ENCODE results near the gene DMD.

DMD gene

GRCh38 chrX:31436424-31436823 is 1774.9 kb downstream of the DMD start:
- H3K4me3 ChIP-seq (ENCODE audit: low read depth, low read length): no peak overlapping the region
- no peak for TF ChIP-seq CTCF (IDR thresholded peaks at IDR 0.05; ENCODE audit: borderline replicate concordance, insufficient read depth, low read depth, low read length)

- TF ChIP-seq CTCF (IDR thresholded peaks at IDR 0.05; ENCODE audit: borderline replicate concordance, insufficient read depth, low read depth, low read length): no peak
- no peak overlapping the region for H3K4me3 ChIP-seq (ENCODE audit: low read depth, low read length)
Observed at GRCh38 chrX:31435592-31435991, 1775.8 kb downstream of the DMD start.

- no peak overlapping the region for H3K4me3 ChIP-seq (ENCODE audit: low read depth, low read length)
- no peak for TF ChIP-seq CTCF (IDR thresholded peaks at IDR 0.05; ENCODE audit: borderline replicate concordance, insufficient read depth, low read depth, low read length)
Observed at GRCh38 chrX:31433856-31434255, 1777.5 kb downstream of the DMD start.

- H3K4me3 ChIP-seq (ENCODE audit: low read depth, low read length): no peak overlapping the region
- TF ChIP-seq CTCF (IDR thresholded peaks at IDR 0.05; ENCODE audit: borderline replicate concordance, insufficient read depth, low read depth, low read length): no peak
Observed at GRCh38 chrX:31429915-31430314, 1781.4 kb downstream of the DMD start.

- TF ChIP-seq CTCF (IDR thresholded peaks at IDR 0.05; ENCODE audit: borderline replicate concordance, insufficient read depth, low read depth, low read length): peak; percentile 25; the same call in 1 of the 2 replicates
- H3K4me3 ChIP-seq (ENCODE audit: low read depth, low read length): no peak overlapping the region
Observed at GRCh38 chrX:31423609-31424189, 1787.7 kb downstream of the DMD start.

GRCh38 chrX:31421441-31421840 is 1789.9 kb downstream of the DMD start:
- H3K4me3 ChIP-seq (ENCODE audit: low read depth, low read length): no peak overlapping the region
- TF ChIP-seq CTCF (IDR thresholded peaks at IDR 0.05; ENCODE audit: borderline replicate concordance, insufficient read depth, low read depth, low read length): no peak

- no peak overlapping the region for H3K4me3 ChIP-seq (ENCODE audit: low read depth, low read length)
- TF ChIP-seq CTCF (IDR thresholded peaks at IDR 0.05; ENCODE audit: borderline replicate concordance, insufficient read depth, low read depth, low read length): no peak
Observed at GRCh38 chrX:31420711-31421151, 1790.6 kb downstream of the DMD start.
